CD14-positive monocyte (primary cell): ENCODE measurements around the gene BCORL1. TPM values are rescaled to one million over a fixed set of nuclear protein-coding genes. Genes with fewer than 3 reads are reported as not detected.

ENCODE experiments used
- DNase-seq, 3 donors: peaks; one replicate each; pipeline ENCODE4 v3.0.0-alpha.2; 2011 to 2022
- H2AFZ ChIP-seq: 2 replicates; pipeline ENCODE4 v1.6.0; 2012; ENCODE audit warnings: mild to moderate bottlenecking, low read depth, low read length, inconsistent platforms; ENCODE audit not compliant: insufficient read depth, poor library complexity, severe bottlenecking
- H3K27ac ChIP-seq, 2 donors: 1 replicate in 1 of 2; 2 replicates in 1 of 2; pipeline ENCODE4 v1.5.1; 2012 to 2013; ENCODE audit warnings: low read length in 2 of 2, control low read depth in 1 of 2, inconsistent platforms in 1 of 2, low read depth in 1 of 2, mild to moderate bottlenecking in 1 of 2
- H3K27me3 ChIP-seq, 2 donors: one replicate each; pipeline versions ENCODE4 v1.6.0 to v1.6.1; 2011 to 2013; ENCODE audit warnings: low read length in 2 of 2; ENCODE audit not compliant: control insufficient read depth in 2 of 2, insufficient read depth in 2 of 2
- H3K36me3 ChIP-seq, 2 donors: replicated peaks in 1 of 2; 1 replicate in 1 of 2; 2 replicates in 1 of 2; pipeline versions ENCODE4 v1.5.1 to v1.6.1; 2012 to 2013; ENCODE audit warnings: low read length in 2 of 2, control low read depth in 1 of 2, inconsistent platforms in 1 of 2, mild to moderate bottlenecking in 1 of 2; ENCODE audit not compliant: insufficient read depth in 2 of 2, control insufficient read depth in 1 of 2
- H3K4me1 ChIP-seq, 2 donors: 1 replicate in 1 of 2; 2 replicates in 1 of 2; pipeline versions ENCODE4 v1.5.1 to v1.6.1; 2012 to 2013; ENCODE audit warnings: low read length in 2 of 2, control low read depth in 1 of 2, inconsistent platforms in 1 of 2, mild to moderate bottlenecking in 1 of 2, moderate library complexity in 1 of 2; ENCODE audit not compliant: insufficient read depth in 2 of 2, control insufficient read depth in 1 of 2
- H3K4me2 ChIP-seq: replicated peaks from 2 replicates; pipeline ENCODE3; 2012; ENCODE audit warnings: low read length, moderate library complexity, mild to moderate bottlenecking; ENCODE audit not compliant: poor library complexity, severe bottlenecking; ENCODE audit errors: extremely low read depth
- H3K4me3 ChIP-seq, 3 experiments: fragments of 200-600 bp in 1 of 3; sonication (generic) in 1 of 3; replicated peaks in 1 of 3; 1 replicate in 2 of 3; 2 replicates in 1 of 3; pipeline ENCODE4 v1.5.1; 2011 to 2013; ENCODE audit warnings: low read length in 3 of 3, mild to moderate bottlenecking in 3 of 3, control low read depth in 2 of 3, low read depth in 2 of 3, inconsistent platforms in 1 of 3, moderate library complexity in 1 of 3
- H3K79me2 ChIP-seq: 2 replicates; pipeline ENCODE4 v1.6.0; 2012; ENCODE audit warnings: mild to moderate bottlenecking, control low read depth, inconsistent platforms, low read length, moderate library complexity; ENCODE audit not compliant: insufficient read depth
- H3K9ac ChIP-seq: 2 replicates; pipeline ENCODE4 v1.6.0; 2017; ENCODE audit warnings: low read length, mild to moderate bottlenecking; ENCODE audit not compliant: insufficient read depth, poor library complexity, severe bottlenecking
- H3K9me3 ChIP-seq, 2 donors: replicated peaks in 1 of 2; 1 replicate in 1 of 2; 2 replicates in 1 of 2; pipeline versions ENCODE4 v1.5.1 to v1.6.1; 2012 to 2013; ENCODE audit warnings: low read length in 2 of 2, control low read depth in 1 of 2; ENCODE audit not compliant: control insufficient read depth in 1 of 2, insufficient read depth in 1 of 2
- H4K20me1 ChIP-seq: 2 replicates; pipeline ENCODE4 v1.6.0; 2012; ENCODE audit warnings: mild to moderate bottlenecking, low read length, control low read depth, moderate library complexity; ENCODE audit not compliant: insufficient read depth
- H3K27ac Mint-ChIP-seq, 7 donors: one replicate each; pipeline ENCODE4 v1.8.0; 2020; ENCODE audit warnings: mild to moderate bottlenecking in 7 of 7, mixed read lengths in 7 of 7, moderate library complexity in 6 of 7, inconsistent platforms in 2 of 7
- H3K27me3 Mint-ChIP-seq, 3 donors: one replicate each; pipeline ENCODE4 v1.8.0; 2021 to 2022; ENCODE audit warnings: low read depth in 3 of 3, mild to moderate bottlenecking in 3 of 3, mixed read lengths in 3 of 3, moderate library complexity in 3 of 3, inconsistent platforms in 1 of 3
- H3K36me3 Mint-ChIP-seq, 2 donors: one replicate each; pipeline ENCODE4 v1.8.0; 2020; ENCODE audit warnings: mixed read lengths in 2 of 2, inconsistent platforms in 1 of 2, mild to moderate bottlenecking in 1 of 2
- H3K4me1 Mint-ChIP-seq: one replicate; pipeline ENCODE4 v1.8.0; 2020; ENCODE audit warnings: mild to moderate bottlenecking, mixed read lengths
- H3K4me3 Mint-ChIP-seq, 2 donors: one replicate each; pipeline ENCODE4 v1.8.0; 2020; ENCODE audit warnings: mild to moderate bottlenecking in 2 of 2, mixed read lengths in 2 of 2, moderate library complexity in 1 of 2
- H3K9me3 Mint-ChIP-seq, 7 donors: one replicate each; pipeline ENCODE4 v1.8.0; 2020 to 2022; ENCODE audit warnings: mixed read lengths in 7 of 7, mild to moderate bottlenecking in 6 of 7, moderate library complexity in 6 of 7, inconsistent platforms in 2 of 7
- WGBS: methylation state at CpG from one replicate; pipeline ENCODE4 v1.1.5; 2013; ENCODE audit warnings: missing lambda C conversion rate; ENCODE audit not compliant: insufficient coverage; 5-methylcytosine and 5-hydroxymethylcytosine counted together
- intact Hi-C, 2 donors: fragments of 100-400 bp; cut with micrococcal nuclease; formaldehyde crosslinking; loops; one replicate each; pipeline versions ENCODE4 v1.15.0 to v1.15.1; 2023
- polyA plus RNA-seq, 3 donors: library from polyadenylated mRNA; depleted of rRNA in 1 of 3; unstranded in 2 of 3; stranded (reverse) in 1 of 3; fragments of 300-500 nt in 2 of 3; fragments of >200 nt in 1 of 3; fragmentation: Illumina TruSeq in 2 of 3; gene quantifications; 1 replicate in 2 of 3; 2 replicates in 1 of 3; pipeline ENCODE4 v1.2.3, GENCODE V29; 2012 to 2021
- TF ChIP-seq, protein P1 (sequence below): fragments of 200-600 bp; IDR thresholded peaks from one replicate; pipeline ENCODE4 v1.8.0; 2022; ENCODE audit warnings: antibody characterized with exemption, mild to moderate bottlenecking

BCORL1 gene
- polyA plus RNA-seq, 3 donors: 0.69 to 2.4 (median 0.72) TPM

DNA sequence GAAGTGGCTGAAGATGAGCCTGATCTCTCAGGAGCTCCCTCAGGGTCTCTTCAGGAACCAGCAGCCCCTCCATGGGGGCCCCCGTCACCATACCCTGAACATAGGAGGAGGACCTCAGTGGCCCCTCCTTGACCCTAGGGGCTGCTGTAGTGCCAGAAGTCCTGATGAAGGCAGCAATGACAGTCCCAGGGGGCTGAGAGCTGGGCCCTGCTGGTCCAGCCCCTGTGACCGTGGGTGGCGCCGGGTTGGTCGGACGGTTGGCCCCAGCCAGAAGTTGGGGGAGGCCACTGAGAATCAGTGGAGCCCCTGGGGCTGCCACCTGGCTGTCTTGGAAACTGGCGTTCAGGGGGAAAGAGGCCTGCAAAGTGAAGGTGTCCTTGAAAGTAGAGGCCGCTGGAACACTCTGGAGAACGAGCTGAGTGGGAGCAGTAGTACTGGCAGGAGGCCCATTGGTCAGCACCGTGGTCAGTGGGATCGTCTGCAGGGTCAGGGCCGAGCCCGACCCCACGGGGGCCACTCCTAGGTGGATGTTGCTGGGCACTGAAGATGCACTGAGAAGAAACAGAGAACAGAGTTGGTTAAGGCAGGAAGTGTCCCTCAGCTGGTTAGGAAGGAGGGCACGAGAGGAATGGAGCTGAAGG lies 84.7 kb downstream of the BCORL1 start:
- peaks cover 66 to 71% of the 10 kb centered on the region in 2 donors for H3K36me3 ChIP-seq

DNA sequence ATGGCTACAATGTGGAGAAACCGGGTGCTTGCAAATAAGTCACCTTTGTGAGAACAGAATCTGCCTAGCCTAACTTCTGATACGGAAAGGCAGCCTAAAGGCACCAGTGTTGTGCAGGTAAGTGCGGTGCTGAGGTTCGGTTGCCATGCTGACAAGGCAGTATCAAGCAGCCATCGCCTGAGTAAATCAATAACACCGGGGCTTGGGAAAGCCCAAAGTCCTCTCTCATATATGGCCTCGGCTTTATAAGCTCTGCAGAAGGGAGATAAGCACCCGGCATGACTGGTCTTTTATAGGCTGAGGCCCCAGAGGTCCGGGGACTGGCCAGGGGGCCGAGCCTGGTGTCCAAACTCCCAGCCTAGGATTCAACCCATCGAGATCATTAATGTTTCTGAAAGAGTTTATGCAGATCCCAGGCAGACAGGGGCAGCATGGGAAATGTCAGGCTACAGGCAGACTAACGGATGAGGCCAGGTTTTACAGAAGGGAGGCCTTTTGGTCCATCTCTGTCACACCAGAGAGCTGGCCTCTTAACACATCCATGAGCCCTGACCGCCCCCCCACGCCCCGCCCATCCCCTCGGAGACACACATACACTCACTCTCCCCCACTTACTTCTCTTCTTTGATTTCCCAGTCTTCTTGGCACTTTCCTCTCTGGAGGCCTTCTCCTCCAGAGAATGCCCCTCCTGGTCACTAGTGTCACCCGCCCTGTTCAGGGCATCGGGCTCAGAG lies 89.3 kb downstream of the BCORL1 start:
- H3K4me3 Mint-ChIP-seq: no peak overlapping the region
- no peaks in the 10 kb centered on the region for H3K27me3 ChIP-seq
- peaks cover 0 to 8% (median 0%) of the 10 kb centered on the region in 7 donors for H3K9me3 Mint-ChIP-seq
- no peaks in the 10 kb centered on the region for H3K9me3 ChIP-seq
- 95% methylated on average over 4 of the region's 18 CpGs for WGBS
- H4K20me1 ChIP-seq: peaks cover 82% of the 10 kb centered on the region
- H3K4me3 ChIP-seq: no peak overlapping the region
- peak overlapping the region in 5 of 7 donors; percentile 32 to 63 (median 43) for H3K27ac Mint-ChIP-seq
- H2AFZ ChIP-seq: no peak overlapping the region
- no peak overlapping the region for H3K27ac ChIP-seq
- no peak overlapping the region for H3K4me2 ChIP-seq
- DNase-seq: no peak
- TF ChIP-seq, protein P1, sequence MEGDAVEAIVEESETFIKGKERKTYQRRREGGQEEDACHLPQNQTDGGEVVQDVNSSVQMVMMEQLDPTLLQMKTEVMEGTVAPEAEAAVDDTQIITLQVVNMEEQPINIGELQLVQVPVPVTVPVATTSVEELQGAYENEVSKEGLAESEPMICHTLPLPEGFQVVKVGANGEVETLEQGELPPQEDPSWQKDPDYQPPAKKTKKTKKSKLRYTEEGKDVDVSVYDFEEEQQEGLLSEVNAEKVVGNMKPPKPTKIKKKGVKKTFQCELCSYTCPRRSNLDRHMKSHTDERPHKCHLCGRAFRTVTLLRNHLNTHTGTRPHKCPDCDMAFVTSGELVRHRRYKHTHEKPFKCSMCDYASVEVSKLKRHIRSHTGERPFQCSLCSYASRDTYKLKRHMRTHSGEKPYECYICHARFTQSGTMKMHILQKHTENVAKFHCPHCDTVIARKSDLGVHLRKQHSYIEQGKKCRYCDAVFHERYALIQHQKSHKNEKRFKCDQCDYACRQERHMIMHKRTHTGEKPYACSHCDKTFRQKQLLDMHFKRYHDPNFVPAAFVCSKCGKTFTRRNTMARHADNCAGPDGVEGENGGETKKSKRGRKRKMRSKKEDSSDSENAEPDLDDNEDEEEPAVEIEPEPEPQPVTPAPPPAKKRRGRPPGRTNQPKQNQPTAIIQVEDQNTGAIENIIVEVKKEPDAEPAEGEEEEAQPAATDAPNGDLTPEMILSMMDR: no peak
- no peaks in the 10 kb centered on the region for H3K4me1 ChIP-seq
- peaks cover 0 to 7% (median 0%) of the 10 kb centered on the region in 3 donors for H3K27me3 Mint-ChIP-seq
- peaks cover 55 to 76% of the 10 kb centered on the region in 2 donors for H3K36me3 Mint-ChIP-seq
- intact Hi-C loops: no loop called here
- peaks cover 16% of the 10 kb centered on the region for H3K79me2 ChIP-seq
- H3K9ac ChIP-seq: no peak overlapping the region
- no peaks in the 10 kb centered on the region for H3K4me1 Mint-ChIP-seq
- H3K36me3 ChIP-seq: peaks cover 68 to 86% of the 10 kb centered on the region in 2 donors

More for the DNA sequence above, 84.7 kb downstream of the BCORL1 start:
- peak overlapping the region in 3 of 7 donors; percentile 3 to 50 (median 28) for H3K27ac Mint-ChIP-seq
- TF ChIP-seq, protein P1: no peak
- intact Hi-C loops: loop anchor here in 1 of 2 donors (10.0 kb wide), 1 partner anchor 462 kb away; no protein-coding TSS in a partner anchor
- H3K9me3 Mint-ChIP-seq: peaks cover 0 to under 1% (median 0%) of the 10 kb centered on the region in 7 donors
- H3K4me3 Mint-ChIP-seq: peak overlapping the region in 1 of 2 donors; percentile 28
- H3K79me2 ChIP-seq: no peaks in the 10 kb centered on the region
- peaks cover 0 to 2% (median 2%) of the 10 kb centered on the region in 3 donors for H3K27me3 Mint-ChIP-seq
- no peak overlapping the region for H3K9ac ChIP-seq
- H3K4me2 ChIP-seq: no peak overlapping the region
- no peaks in the 10 kb centered on the region for H3K27me3 ChIP-seq
- no peak for DNase-seq
- H4K20me1 ChIP-seq: peaks cover 66% of the 10 kb centered on the region
- no peak overlapping the region for H3K4me3 ChIP-seq
- no peaks in the 10 kb centered on the region for H3K9me3 ChIP-seq
- H3K4me1 ChIP-seq: no peaks in the 10 kb centered on the region
- H3K36me3 Mint-ChIP-seq: peaks cover 51 to 66% of the 10 kb centered on the region in 2 donors
- 100% methylated on average over 8 of the region's 15 CpGs for WGBS
- peaks cover 2% of the 10 kb centered on the region for H3K4me1 Mint-ChIP-seq
- no peak overlapping the region for H3K27ac ChIP-seq
- no peak overlapping the region for H2AFZ ChIP-seq
